DOHH2 (cell line): ENCODE measurements around the gene GATA2.

ENCODE experiments used
- H3F3A ChIP-seq: fragments of 200-600 bp; sonication (generic), shearing (Covaris generic); 2 replicates; pipeline ENCODE4 v1.6.0; 2016; ENCODE audit warnings: antibody characterized with exemption, mild to moderate bottlenecking; ENCODE audit not compliant: control insufficient read depth, insufficient read depth
- H3K27ac ChIP-seq: fragments of 200-600 bp; sonication (generic); 2 replicates; pipeline ENCODE4 v1.5.1; 2014; ENCODE audit warnings: low read depth, mild to moderate bottlenecking, low read length, moderate library complexity
- H3K27me3 ChIP-seq: fragments of 200-600 bp; sonication (generic); 2 replicates; pipeline ENCODE4 v1.6.1; 2014; ENCODE audit warnings: mild to moderate bottlenecking, low read length, mixed read lengths; ENCODE audit not compliant: control insufficient read depth
- H3K36me3 ChIP-seq: fragments of 200-600 bp; sonication (generic); 2 replicates; pipeline ENCODE4 v1.6.1; 2014; ENCODE audit warnings: mild to moderate bottlenecking, low read length, moderate library complexity, mixed read lengths; ENCODE audit not compliant: control insufficient read depth
- H3K4me1 ChIP-seq: fragments of 200-600 bp; sonication (generic); 2 replicates; pipeline ENCODE4 v1.6.1; 2014; ENCODE audit warnings: mild to moderate bottlenecking, low read length, mixed read lengths; ENCODE audit not compliant: control insufficient read depth
- H3K4me2 ChIP-seq: fragments of 200-600 bp; sonication (generic); 2 replicates; pipeline ENCODE4 v1.6.0; 2014; ENCODE audit warnings: mild to moderate bottlenecking, low read length, moderate library complexity
- H3K4me3 ChIP-seq: fragments of 200-600 bp; sonication (generic); 2 replicates; pipeline ENCODE4 v1.5.1; 2014; ENCODE audit warnings: mild to moderate bottlenecking, low read length, mixed read lengths
- H3K79me2 ChIP-seq: fragments of 200-600 bp; sonication (generic); 2 replicates; pipeline ENCODE4 v1.6.1; 2014; ENCODE audit warnings: mild to moderate bottlenecking, low read length, mixed read lengths; ENCODE audit not compliant: control insufficient read depth
- H3K9me2 ChIP-seq: fragments of 200-600 bp; sonication (generic); replicated peaks from 2 replicates; pipeline ENCODE4 v1.6.1; 2014; ENCODE audit warnings: mild to moderate bottlenecking, low read length, mixed read lengths; ENCODE audit not compliant: control insufficient read depth
- H3K9me3 ChIP-seq: fragments of 200-600 bp; sonication (generic); 2 replicates; pipeline ENCODE4 v1.6.1; 2014; ENCODE audit warnings: antibody characterized with exemption, low read length, mixed read lengths; ENCODE audit not compliant: control insufficient read depth, insufficient read depth
- H4K20me1 ChIP-seq: fragments of 200-600 bp; sonication (generic); 2 replicates; pipeline ENCODE4 v1.6.0; 2014; ENCODE audit warnings: low read depth, mild to moderate bottlenecking, antibody characterized with exemption, low read length, moderate library complexity; ENCODE audit not compliant: control insufficient read depth, insufficient read depth
- CTCF ChIP-seq: fragments of 200-600 bp; sonication (generic); IDR thresholded peaks from one replicate; pipeline ENCODE4 v1.5.1; 2014; ENCODE audit warnings: antibody characterized with exemption, mild to moderate bottlenecking, low read depth, low read length; ENCODE audit not compliant: poor library complexity, severe bottlenecking
- EZH2phosphoT487 ChIP-seq: fragments of 200-600 bp; sonication (generic); IDR thresholded peaks from 2 replicates; pipeline ENCODE4 v1.6.1; 2017; ENCODE audit warnings: borderline replicate concordance, mild to moderate bottlenecking, antibody characterized with exemption, low read length, moderate library complexity, mixed read lengths

Gene GATA2

GRCh38 chr3:128490915-128491690 lies 1.9 kb downstream of the GATA2 start:
- Histone ChIP-seq H3K27me3 (peaks cover 80% of the 10 kb centered on the region), H3K36me3 (no peaks in the 10 kb centered on the region), H3K4me3 (no peak overlapping the region), H4K20me1 (no peaks in the 10 kb centered on the region), H3K4me1 (no peaks in the 10 kb centered on the region), H3F3A (no peaks in the 10 kb centered on the region), H3K9me2 (no peaks in the 10 kb centered on the region), H3K4me2 (no peak overlapping the region), H3K27ac (no peak overlapping the region), H3K9me3 (no peaks in the 10 kb centered on the region), H3K79me2 (no peaks in the 10 kb centered on the region)
- no peak for TF ChIP-seq EZH2phosphoT487
- TF ChIP-seq CTCF: no peak

- H3K79me2 ChIP-seq: no peaks in the 10 kb centered on the region
- H3K9me2 ChIP-seq: no peaks in the 10 kb centered on the region
- no peak overlapping the region for H3K4me3 ChIP-seq
- peaks cover 85% of the 10 kb centered on the region for H3K27me3 ChIP-seq
- H3K4me1 ChIP-seq: no peaks in the 10 kb centered on the region
- no peaks in the 10 kb centered on the region for H3F3A ChIP-seq
- H4K20me1 ChIP-seq: no peaks in the 10 kb centered on the region
- no peak overlapping the region for H3K27ac ChIP-seq
- TF ChIP-seq EZH2phosphoT487 (no peak), CTCF (no peak)
- H3K36me3 ChIP-seq: no peaks in the 10 kb centered on the region
- H3K4me2 ChIP-seq: no peak overlapping the region
- no peaks in the 10 kb centered on the region for H3K9me3 ChIP-seq
Observed at GRCh38 chr3:128490650-128490914, 2.4 kb downstream of the GATA2 start.

GRCh38 chr3:128489927-128490649 lies 2.9 kb downstream of the GATA2 start:
- no peak overlapping the region for H3K4me2 ChIP-seq
- H3K36me3 ChIP-seq: no peaks in the 10 kb centered on the region
- no peaks in the 10 kb centered on the region for H4K20me1 ChIP-seq
- peaks cover 90% of the 10 kb centered on the region for H3K27me3 ChIP-seq
- no peaks in the 10 kb centered on the region for H3K9me2 ChIP-seq
- no peaks in the 10 kb centered on the region for H3K79me2 ChIP-seq
- no peaks in the 10 kb centered on the region for H3K4me1 ChIP-seq
- TF ChIP-seq EZH2phosphoT487: no peak; the same call in 1 of the 2 replicates
- no peak for TF ChIP-seq CTCF
- no peaks in the 10 kb centered on the region for H3F3A ChIP-seq
- no peak overlapping the region for H3K27ac ChIP-seq
- no peaks in the 10 kb centered on the region for H3K9me3 ChIP-seq
- no peak overlapping the region for H3K4me3 ChIP-seq
